ENCODE measurements around the gene TMEM167B. TPM values are rescaled to one million over a fixed set of nuclear protein-coding genes. Genes with fewer than 3 reads are reported as not detected.
"Not testable (repeated sequence)": the region's sequence is repeated elsewhere in the genome, so short reads cannot be mapped to it uniquely, and the experiment has no call there.

The TMEM167B gene
- 29.0 TPM for polyA plus RNA-seq (2013, experiment 1 of 2; ENCODE audit: insufficient read length)
- polyA plus RNA-seq (2013, experiment 2 of 2; ENCODE audit: insufficient read length) = 29.4 TPM

- DNase-seq = peak; percentile 95
Measured at GRCh38 chr1:109090196-109091077, at the start of gene TMEM167B. TMEM167B (plus strand) TSS chr1:109090764; CDS start chr1:109090873, 109 bp downstream.

- DNase-seq = peak; percentile 12
Measured at GRCh38 chr1:109040989-109041620, 49.5 kb upstream of the TMEM167B start.

- DNase-seq = peak; percentile 95
Measured at GRCh38 chr1:109041621-109042468, 48.7 kb upstream of the TMEM167B start, which contains the start of gene WDR47. WDR47 (minus strand) TSS chr1:109042102; CDS start chr1:109023512, 18,590 bp downstream.

- DNase-seq = no peak
Measured at GRCh38 chr1:109045595-109045994, 45.0 kb upstream of the TMEM167B start.

GRCh38 chr1:109046671-109047070, 43.9 kb upstream of the TMEM167B start:
- no peak for DNase-seq

- DNase-seq = no peak
Measured at GRCh38 chr1:109047339-109047738, 43.2 kb upstream of the TMEM167B start.

- no peak for DNase-seq
Measured at GRCh38 chr1:109048335-109048734, 42.2 kb upstream of the TMEM167B start.

- no peak for DNase-seq
Measured at GRCh38 chr1:109050228-109050995, 40.2 kb upstream of the TMEM167B start.

- not testable (repeated sequence) for DNase-seq
Measured at GRCh38 chr1:109052145-109052544, 38.4 kb upstream of the TMEM167B start.

- no peak for DNase-seq
Measured at GRCh38 chr1:109056064-109056463, 34.5 kb upstream of the TMEM167B start.

GRCh38 chr1:109059026-109059425, 31.5 kb upstream of the TMEM167B start:
- DNase-seq = no peak

- no peak for DNase-seq
Measured at GRCh38 chr1:109060707-109061106, 29.9 kb upstream of the TMEM167B start.

GRCh38 chr1:109061183-109061582, 29.4 kb upstream of the TMEM167B start:
- DNase-seq = no peak

- DNase-seq = no peak
Measured at GRCh38 chr1:109065137-109065536, 25.4 kb upstream of the TMEM167B start.

- DNase-seq = no peak
Measured at GRCh38 chr1:109067883-109068282, 22.7 kb upstream of the TMEM167B start.

GRCh38 chr1:109069294-109069693, 21.3 kb upstream of the TMEM167B start:
- DNase-seq = no peak

- DNase-seq = peak; percentile 98
Measured at GRCh38 chr1:109075531-109076490, 14.8 kb upstream of the TMEM167B start, which contains the start of gene TAF13. TAF13 (minus strand) TSS chr1:109076003; CDS start chr1:109075947, 56 bp downstream.

- no peak for DNase-seq
Measured at GRCh38 chr1:109078317-109078716, 12.2 kb upstream of the TMEM167B start.

- no peak for DNase-seq
Measured at GRCh38 chr1:109079240-109079622, 11.3 kb upstream of the TMEM167B start.

GRCh38 chr1:109080441-109081082, 10.0 kb upstream of the TMEM167B start:
- DNase-seq = no peak
